GM12801 (cell line): ENCODE data around the gene UTP15.

Experiments
- TF ChIP-seq, protein P1 (sequence below): IDR thresholded peaks from one replicate; pipeline ENCODE4 v1.5.1; 2011; ENCODE audit warnings: control low read depth; ENCODE audit not compliant: insufficient read length; ENCODE audit errors: extremely low read depth

Gene UTP15

GRCh38 chr5:73615085-73615484 lies 49.5 kb downstream of the UTP15 start:
- TF ChIP-seq, protein P1, sequence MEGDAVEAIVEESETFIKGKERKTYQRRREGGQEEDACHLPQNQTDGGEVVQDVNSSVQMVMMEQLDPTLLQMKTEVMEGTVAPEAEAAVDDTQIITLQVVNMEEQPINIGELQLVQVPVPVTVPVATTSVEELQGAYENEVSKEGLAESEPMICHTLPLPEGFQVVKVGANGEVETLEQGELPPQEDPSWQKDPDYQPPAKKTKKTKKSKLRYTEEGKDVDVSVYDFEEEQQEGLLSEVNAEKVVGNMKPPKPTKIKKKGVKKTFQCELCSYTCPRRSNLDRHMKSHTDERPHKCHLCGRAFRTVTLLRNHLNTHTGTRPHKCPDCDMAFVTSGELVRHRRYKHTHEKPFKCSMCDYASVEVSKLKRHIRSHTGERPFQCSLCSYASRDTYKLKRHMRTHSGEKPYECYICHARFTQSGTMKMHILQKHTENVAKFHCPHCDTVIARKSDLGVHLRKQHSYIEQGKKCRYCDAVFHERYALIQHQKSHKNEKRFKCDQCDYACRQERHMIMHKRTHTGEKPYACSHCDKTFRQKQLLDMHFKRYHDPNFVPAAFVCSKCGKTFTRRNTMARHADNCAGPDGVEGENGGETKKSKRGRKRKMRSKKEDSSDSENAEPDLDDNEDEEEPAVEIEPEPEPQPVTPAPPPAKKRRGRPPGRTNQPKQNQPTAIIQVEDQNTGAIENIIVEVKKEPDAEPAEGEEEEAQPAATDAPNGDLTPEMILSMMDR: no peak

- TF ChIP-seq, protein P1: no peak
Observed at GRCh38 chr5:73615947-73616346, 50.4 kb downstream of the UTP15 start.

DNA sequence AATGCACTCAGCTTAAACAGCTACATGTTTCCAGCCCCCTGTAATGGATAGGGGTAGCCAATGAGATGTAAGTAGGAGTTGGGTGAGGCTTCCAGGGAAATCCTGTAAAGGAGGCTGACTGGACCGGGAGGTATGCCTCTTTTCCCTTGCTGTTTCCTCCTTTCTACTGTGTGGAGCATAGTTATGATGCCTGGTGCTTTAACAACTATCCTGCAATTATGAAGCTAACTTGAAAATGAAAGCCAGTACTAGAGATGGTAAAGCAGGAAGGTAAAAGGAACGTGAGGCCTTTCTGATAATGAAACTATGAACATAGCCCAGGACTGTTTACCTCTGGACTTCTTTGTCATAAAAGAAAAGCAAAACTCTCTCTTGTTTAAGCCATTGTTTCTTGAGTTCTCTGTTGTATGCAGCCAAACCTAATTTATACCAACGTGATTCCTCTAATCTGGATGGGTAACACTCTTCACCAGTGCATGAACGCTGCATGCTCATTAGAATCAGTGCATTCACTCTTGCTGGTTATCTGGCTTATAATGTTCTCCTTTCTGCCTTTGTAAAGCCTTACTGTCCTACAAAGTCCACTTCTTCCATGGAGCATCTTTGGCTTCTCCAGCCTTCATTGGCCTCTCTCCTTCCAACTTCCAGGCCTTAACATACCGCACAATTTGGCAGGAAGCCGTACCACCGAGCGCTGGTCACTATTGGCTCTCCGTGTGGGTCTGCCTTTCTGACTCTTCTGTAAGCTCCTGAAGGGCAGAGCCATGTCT lies 52.2 kb downstream of the UTP15 start:
- TF ChIP-seq, protein P1: no peak

DNA sequence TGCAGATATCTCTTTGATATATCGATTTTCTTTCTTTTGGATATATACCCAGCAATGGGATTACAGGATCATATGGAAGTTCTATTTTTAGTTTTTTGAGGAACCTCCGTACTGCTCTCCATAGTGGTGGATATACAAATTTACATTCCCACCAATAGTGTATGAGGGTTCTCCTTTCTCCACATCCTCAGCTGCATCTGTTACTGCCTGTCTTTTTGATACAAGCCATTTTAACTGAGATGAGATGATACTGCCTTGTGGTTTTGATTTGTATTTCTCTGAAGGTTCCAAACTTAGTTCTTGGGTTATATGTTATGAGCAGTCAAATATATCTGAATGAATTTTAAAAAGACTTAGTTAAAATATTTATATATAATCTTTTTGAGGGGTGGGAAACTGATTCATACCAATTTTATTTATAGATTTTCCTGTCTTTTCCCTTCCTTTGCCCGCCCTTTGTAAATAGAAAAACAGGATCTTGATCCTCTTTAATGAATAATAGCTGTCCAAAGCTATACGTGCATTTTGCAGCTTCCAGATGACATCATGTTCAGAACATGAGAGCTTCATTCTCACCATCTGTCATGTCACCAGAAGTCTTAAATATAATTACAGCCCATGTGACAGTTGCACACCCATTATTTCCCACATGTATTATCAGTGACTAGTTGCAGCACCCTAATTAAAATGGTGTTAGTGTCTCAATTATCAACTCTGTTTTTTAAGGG lies 54.2 kb downstream of the UTP15 start:
- TF ChIP-seq, protein P1: no peak

DNA sequence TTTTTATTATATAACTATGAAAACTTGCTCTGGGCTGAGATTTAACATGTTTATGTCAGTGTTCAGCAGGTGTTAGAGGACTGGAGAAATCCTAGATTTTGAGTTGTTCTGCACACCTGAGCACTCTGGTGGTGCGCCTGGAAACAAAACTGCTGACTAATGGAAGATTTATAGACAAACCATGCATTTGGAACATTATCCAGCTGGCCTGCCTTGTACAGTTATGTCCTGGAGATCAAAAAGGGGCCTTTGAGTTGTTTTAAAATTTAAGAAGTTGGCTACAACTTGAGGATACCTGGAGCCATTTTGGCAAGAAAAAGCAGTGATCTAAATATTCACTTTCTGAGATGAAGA lies 54.8 kb downstream of the UTP15 start:
- TF ChIP-seq, protein P1: no peak

GRCh38 chr5:73623060-73623459 lies 57.5 kb downstream of the UTP15 start:
- TF ChIP-seq, protein P1: no peak

DNA sequence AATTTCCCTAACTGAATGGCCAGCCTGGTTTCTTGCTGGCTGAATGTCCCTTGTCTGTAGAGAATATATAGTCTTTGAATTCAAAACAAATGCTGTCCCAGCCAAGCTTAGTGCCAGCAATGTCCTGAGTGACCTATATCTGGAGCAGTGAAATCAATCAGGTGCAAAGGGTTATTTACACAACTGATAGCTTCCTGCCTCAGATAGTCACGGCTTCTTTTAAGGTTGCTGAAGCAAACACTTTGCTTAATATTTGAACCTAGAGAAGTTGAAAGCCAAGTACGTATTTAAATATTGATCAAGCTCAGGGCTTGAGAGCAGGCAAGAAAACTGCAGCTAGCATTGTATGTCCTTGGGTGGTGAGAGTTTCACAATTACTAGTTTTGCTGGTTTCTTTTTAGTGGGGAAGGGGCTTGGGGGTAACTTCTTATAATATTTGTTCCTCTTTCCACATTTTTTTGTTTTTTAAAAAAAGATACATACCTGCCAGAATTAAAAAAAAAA lies 58.4 kb downstream of the UTP15 start:
- TF ChIP-seq, protein P1: no peak
